SK-N-SH (cell line): ENCODE measurements around the gene AKT2. TPM values are rescaled to one million over a fixed set of nuclear protein-coding genes. Genes with fewer than 3 reads are reported as not detected.

ENCODE experiments used
- CTCF ChIA-PET: fragments of 300-600, 350-600 bp; formaldehyde crosslinking; extraction: SDS; loops from one replicate; lab custom pipeline; 2021; lab: Yijun Ruan, JAX
- POLR2A ChIA-PET: fragments of 350-600 bp; sonication (Branson Sonifier 250); formaldehyde crosslinking; extraction: SDS; loops from one replicate; lab custom pipeline; 2020; ENCODE audit warnings: antibody characterized with exemption, inconsistent platforms; lab: Yijun Ruan, JAX
- DNase-seq: peaks from one replicate; pipeline ENCODE4 v3.0.0; 2012
- H2AFZ ChIP-seq: fragments of 200-600 bp; sonication (generic); 2 replicates; pipeline ENCODE4 v1.8.1; 2016; ENCODE audit warnings: antibody characterized with exemption, mild to moderate bottlenecking, low read depth
- H3F3A ChIP-seq: fragments of 200-600 bp; sonication (generic); replicated peaks from 2 replicates; pipeline ENCODE3; 2016; ENCODE audit warnings: antibody characterized with exemption, mild to moderate bottlenecking; ENCODE audit not compliant: insufficient read depth
- H3K27ac ChIP-seq, 2 experiments: fragments of 200-500 bp in 1 of 2; fragments of 200-600 bp in 1 of 2; sonication (Bioruptor generic) in 1 of 2; sonication (generic), shearing (Covaris generic) in 1 of 2; 2 replicates each; pipeline versions ENCODE4 v1.5.1 to v1.6.1; 2014 to 2016; ENCODE audit warnings: low read depth in 2 of 2, inconsistent platforms in 1 of 2, low read length in 1 of 2, mild to moderate bottlenecking in 1 of 2, mixed read lengths in 1 of 2
- H3K27me3 ChIP-seq: fragments of 200-600 bp; sonication (generic), shearing (Covaris generic); 2 replicates; pipeline ENCODE4 v1.6.1; 2016; ENCODE audit warnings: mixed run types; ENCODE audit not compliant: insufficient read depth
- H3K36me3 ChIP-seq, 2 experiments: fragments of 200-500 bp in 1 of 2; fragments of 200-600 bp in 1 of 2; sonication (Bioruptor generic) in 1 of 2; sonication (generic) in 1 of 2; replicated peaks in 1 of 2; 2 replicates each; pipeline versions ENCODE3 to v1.5.1; 2014 to 2016; ENCODE audit warnings: low read length in 1 of 2, mild to moderate bottlenecking in 1 of 2; ENCODE audit not compliant: insufficient read depth in 2 of 2, control insufficient read depth in 1 of 2
- H3K4me1 ChIP-seq, 2 experiments: fragments of 200-500 bp in 1 of 2; fragments of 200-600 bp in 1 of 2; sonication (Bioruptor generic) in 1 of 2; sonication (generic), shearing (Covaris generic) in 1 of 2; 2 replicates each; pipeline versions ENCODE4 v1.5.1 to v1.6.1; 2014 to 2016; ENCODE audit warnings: low read depth in 1 of 2, low read length in 1 of 2, mixed run types in 1 of 2; ENCODE audit not compliant: insufficient read depth in 2 of 2, control insufficient read depth in 1 of 2
- H3K4me2 ChIP-seq: fragments of 200-600 bp; sonication (generic), shearing (Covaris generic); 2 replicates; pipeline ENCODE4 v1.6.1; 2017; ENCODE audit warnings: mixed run types
- H3K4me3 ChIP-seq, 2 experiments: fragments of 200-500 bp in 1 of 2; fragments of 200-600 bp in 1 of 2; sonication (Bioruptor generic) in 1 of 2; sonication (generic), shearing (Covaris generic) in 1 of 2; 2 replicates each; pipeline versions ENCODE4 v1.5.1 to v1.8.1; 2014 to 2016; ENCODE audit warnings: low read depth in 2 of 2, inconsistent platforms in 1 of 2, low read length in 1 of 2, mild to moderate bottlenecking in 1 of 2, mixed read lengths in 1 of 2, moderate library complexity in 1 of 2
- H3K79me2 ChIP-seq: fragments of 200-600 bp; sonication (generic); 2 replicates; pipeline ENCODE4 v1.8.1; 2017; ENCODE audit warnings: mild to moderate bottlenecking; ENCODE audit not compliant: insufficient read depth
- H3K9ac ChIP-seq: fragments of 200-600 bp; sonication (generic); 2 replicates; pipeline ENCODE4 v1.6.1; 2017; ENCODE audit warnings: mixed run types
- H3K9me2 ChIP-seq: fragments of 200-600 bp; sonication (generic); 2 replicates; pipeline ENCODE4 v1.6.1; 2017; ENCODE audit warnings: mixed run types
- H3K9me3 ChIP-seq: fragments of 200-600 bp; sonication (generic); 2 replicates; pipeline ENCODE4 v1.6.1; 2017; ENCODE audit warnings: mixed run types, mild to moderate bottlenecking, moderate library complexity
- H4K20me1 ChIP-seq: fragments of 200-600 bp; sonication (generic); 2 replicates; pipeline ENCODE4 v1.6.1; 2017; ENCODE audit warnings: mild to moderate bottlenecking, mixed run types; ENCODE audit not compliant: insufficient read depth
- CHD2 ChIP-seq: fragments of 150-350 bp; IDR thresholded peaks from 2 replicates; pipeline ENCODE4 v1.6.1; 2018; ENCODE audit warnings: low read length; ENCODE audit not compliant: partially characterized antibody
- ELF1 ChIP-seq: IDR thresholded peaks from 2 replicates; pipeline ENCODE4 v1.4.0; 2012
- FOXJ3 ChIP-seq: sonication (generic); formaldehyde crosslinking; IDR thresholded peaks from 2 replicates; pipeline ENCODE4 v1.5.1; 2020; ENCODE audit warnings: mild to moderate bottlenecking, missing genetic modification reagents
- FOXM1 ChIP-seq: IDR thresholded peaks from 2 replicates; pipeline ENCODE4 v1.4.0; 2012; ENCODE audit warnings: low read depth, mild to moderate bottlenecking
- GABPA ChIP-seq: IDR thresholded peaks from 2 replicates; pipeline ENCODE4 v1.4.0; 2012; ENCODE audit warnings: low read depth, mild to moderate bottlenecking
- GATA2 ChIP-seq: sonication (generic); formaldehyde crosslinking; IDR thresholded peaks from 2 replicates; pipeline ENCODE4 v1.5.0; 2020; ENCODE audit warnings: mild to moderate bottlenecking, missing genetic modification reagents
- JUND ChIP-seq: IDR thresholded peaks from 2 replicates; pipeline ENCODE4 v1.4.0; 2012
- MAX ChIP-seq: IDR thresholded peaks from 2 replicates; pipeline ENCODE4 v1.4.0; 2012; ENCODE audit warnings: low read depth
- MEF2A ChIP-seq: IDR thresholded peaks from 2 replicates; pipeline ENCODE4 v1.4.0; 2012; ENCODE audit warnings: low read depth, borderline replicate concordance
- MXI1 ChIP-seq: IDR thresholded peaks from 2 replicates; pipeline ENCODE4 v1.6.1; 2012; ENCODE audit warnings: mild to moderate bottlenecking, low read depth, low read length, improper control_type of control experiment
- NFIC ChIP-seq: IDR thresholded peaks from 2 replicates; pipeline ENCODE4 v1.4.0; 2012; ENCODE audit warnings: borderline replicate concordance
- PBX3 ChIP-seq: IDR thresholded peaks from 2 replicates; pipeline ENCODE4; 2012
- RFX5 ChIP-seq: IDR thresholded peaks from 2 replicates; pipeline ENCODE4 v1.6.1; 2012; ENCODE audit warnings: mild to moderate bottlenecking, improper control_type of control experiment, low read length
- RXRA ChIP-seq: IDR thresholded peaks from 2 replicates; pipeline ENCODE4 v1.4.0; 2012; ENCODE audit warnings: low read depth, mild to moderate bottlenecking, borderline replicate concordance
- SIN3A ChIP-seq: IDR thresholded peaks from 2 replicates; pipeline ENCODE4 v1.6.1; 2012; ENCODE audit warnings: low read depth, mild to moderate bottlenecking, low read length, moderate library complexity, borderline replicate concordance
- TAF1 ChIP-seq: IDR thresholded peaks from 2 replicates; pipeline ENCODE4 v1.6.1; 2012; ENCODE audit warnings: low read depth, mild to moderate bottlenecking, low read length, moderate library complexity, borderline replicate concordance
- TCF12 ChIP-seq: IDR thresholded peaks from 2 replicates; pipeline ENCODE4 v1.4.0; 2012
- TEAD4 ChIP-seq: IDR thresholded peaks from 2 replicates; pipeline ENCODE4 v1.4.0; 2012; ENCODE audit warnings: mild to moderate bottlenecking, borderline replicate concordance; ENCODE audit not compliant: insufficient read depth
- USF1 ChIP-seq: IDR thresholded peaks from 2 replicates; pipeline ENCODE4 v1.4.0; 2012; ENCODE audit warnings: low read depth, borderline replicate concordance
- ZBTB33 ChIP-seq: IDR thresholded peaks from 2 replicates; pipeline ENCODE4 v1.4.0; 2012; ENCODE audit warnings: low read depth, borderline replicate concordance
- WGBS: methylation state at CpG from one replicate; pipeline ENCODE4 v1.1.6; 2017; ENCODE audit warnings: low lambda C conversion rate; 5-methylcytosine and 5-hydroxymethylcytosine counted together
- polyA plus RNA-seq, 3 experiments: library from polyadenylated mRNA; depleted of rRNA; stranded (reverse); fragments of >200 nt; gene quantifications; 2 replicates each; pipeline ENCODE4 v1.2.3, GENCODE V29; 2012
- TF ChIP-seq, protein P1 (sequence below): fragments of 150-350 bp; IDR thresholded peaks from 2 replicates; pipeline ENCODE4 v1.6.1; 2016; ENCODE audit warnings: mild to moderate bottlenecking, low read depth, low read length

Gene AKT2
- polyA plus RNA-seq, 1 of the 3 experiments (the other 2 are of a cell fraction) = 99.8 TPM

GRCh38 chr19:40247735-40248262 lies 37.3 kb downstream of the AKT2 start:
- CTCF ChIA-PET = interaction anchor here (1.0 to 1.5 kb wide), 4 partner anchors 10 to 108 kb away, joined by 3 to 7 read pairs (median 5); partner anchors contain the start of gene TTC9B

GRCh38 chr19:40247178-40247577 lies 38.0 kb downstream of the AKT2 start:
- Histone ChIP-seq H4K20me1 (peaks cover 14% of the 10 kb centered on the region), H3K4me3 (no peak overlapping the region), H3K79me2 (peaks cover 15% of the 10 kb centered on the region), H3F3A (no peaks in the 10 kb centered on the region), H3K9ac (no peak overlapping the region), H2AFZ (no peak overlapping the region), H3K9me2 (no peaks in the 10 kb centered on the region), H3K4me2 (no peak overlapping the region), H3K27me3 (no peaks in the 10 kb centered on the region), H3K36me3 (peaks cover 0 to 23% of the 10 kb centered on the region in 2 experiments), H3K9me3 (no peaks in the 10 kb centered on the region), H3K4me1 (no peaks in the 10 kb centered on the region; a peak in 1 of 4 replicates), H3K27ac (no peak overlapping the region)
- ChIA-PET CTCF (interaction anchor here (0.7 to 1.5 kb wide), 5 partner anchors 9 to 107 kb away, joined by 3 to 7 read pairs (median 3); partner anchors contain the start of gene TTC9B), POLR2A (no interaction called here)
- 92% methylated on average over 6 of the region's 6 CpGs for WGBS
- no peak for DNase-seq
- no peak for TF ChIP-seq MAX
- TF ChIP-seq MXI1 = no peak
- TF ChIP-seq, protein P1, sequence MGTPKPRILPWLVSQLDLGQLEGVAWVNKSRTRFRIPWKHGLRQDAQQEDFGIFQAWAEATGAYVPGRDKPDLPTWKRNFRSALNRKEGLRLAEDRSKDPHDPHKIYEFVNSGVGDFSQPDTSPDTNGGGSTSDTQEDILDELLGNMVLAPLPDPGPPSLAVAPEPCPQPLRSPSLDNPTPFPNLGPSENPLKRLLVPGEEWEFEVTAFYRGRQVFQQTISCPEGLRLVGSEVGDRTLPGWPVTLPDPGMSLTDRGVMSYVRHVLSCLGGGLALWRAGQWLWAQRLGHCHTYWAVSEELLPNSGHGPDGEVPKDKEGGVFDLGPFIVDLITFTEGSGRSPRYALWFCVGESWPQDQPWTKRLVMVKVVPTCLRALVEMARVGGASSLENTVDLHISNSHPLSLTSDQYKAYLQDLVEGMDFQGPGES = no peak
- no peak for TF ChIP-seq PBX3
- no peak for TF ChIP-seq FOXJ3 (CRISPR knock-in tag)
- no peak for TF ChIP-seq SIN3A
- TF ChIP-seq ELF1 = no peak
- no peak for TF ChIP-seq GABPA
- no peak for TF ChIP-seq TEAD4
- TF ChIP-seq TAF1 = no peak
- TF ChIP-seq ZBTB33 = no peak
- TF ChIP-seq RFX5 = no peak
- no peak for TF ChIP-seq TCF12
- TF ChIP-seq FOXM1 = no peak
- TF ChIP-seq RXRA = no peak
- TF ChIP-seq JUND = no peak
- no peak for TF ChIP-seq GATA2 (CRISPR knock-in tag)
- no peak for TF ChIP-seq NFIC
- TF ChIP-seq USF1 = no peak
- no peak for TF ChIP-seq CHD2

More at GRCh38 chr19:40247735-40248262, 37.3 kb downstream of the AKT2 start:
- DNase-seq = no peak
- Histone ChIP-seq H3K9me2 (no peaks in the 10 kb centered on the region), H3K27ac (no peak overlapping the region), H2AFZ (no peak overlapping the region), H3K4me2 (no peak overlapping the region), H3K4me1 (no peaks in the 10 kb centered on the region; a peak in 1 of 4 replicates), H3K79me2 (peaks cover 19% of the 10 kb centered on the region), H3K9me3 (no peaks in the 10 kb centered on the region), H4K20me1 (peaks cover 18% of the 10 kb centered on the region), H3K4me3 (no peak overlapping the region), H3K27me3 (no peaks in the 10 kb centered on the region), H3K9ac (no peak overlapping the region), H3F3A (no peaks in the 10 kb centered on the region), H3K36me3 (peaks cover 0 to 25% of the 10 kb centered on the region in 2 experiments)
- TF ChIP-seq GABPA (no peak), TCF12 (no peak), RXRA (no peak), MEF2A (no peak), RFX5 (no peak)
- WGBS = 95% methylated on average over 12 of the region's 12 CpGs
- POLR2A ChIA-PET = no interaction called here
